ENCODE results near the gene PPFIA1. TPM values are rescaled to one million over a fixed set of nuclear protein-coding genes. Genes with fewer than 3 reads are reported as not detected.

Gene PPFIA1
- total RNA-seq, 2 experiments from 2014 or later, result 34.6 to 53.9 TPM

DNA sequence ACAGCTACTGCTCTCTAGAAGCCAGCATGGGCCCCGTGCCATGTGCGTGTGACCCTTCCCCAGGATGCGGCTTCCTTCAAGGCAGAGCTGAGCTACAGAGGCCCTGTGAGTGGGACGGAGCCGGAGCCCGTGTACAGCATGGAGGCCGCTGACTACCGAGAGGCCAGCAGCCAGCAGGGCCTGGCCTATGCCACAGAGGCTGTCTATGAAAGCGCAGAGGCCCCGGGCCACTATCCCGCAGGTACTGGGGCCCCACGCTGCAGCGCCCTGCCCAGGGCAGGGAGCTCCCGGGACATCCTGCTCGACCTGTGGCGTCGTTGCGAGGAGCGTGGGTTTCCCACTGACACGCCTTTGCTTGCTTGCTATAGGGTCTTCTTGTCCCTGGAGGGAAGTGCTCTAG, 162.5 kb downstream of the PPFIA1 start:
- TF ChIP-seq EZH2phosphoT487 (IDR thresholded peaks at IDR 0.05; ENCODE audit: borderline replicate concordance, low read depth, low read length) (no peak), CTCF (conservative IDR thresholded peaks at IDR 0.05; ENCODE audit: low read length) (no peak)
- no peak overlapping the region for H3K4me3 ChIP-seq (ENCODE audit: low read depth, low read length, poor library complexity, severe bottlenecking)
- intact Hi-C loops (cut with micrococcal nuclease; ENCODE audit: unreplicated experiment), result no loop called here
- H3K79me2 ChIP-seq (ENCODE audit: insufficient read depth, low read depth, low read length), result no peaks in the 10 kb centered on the region
- DNase-seq (ENCODE audit: low spot score), result no peak
- H3K4me1 ChIP-seq (ENCODE audit: insufficient read depth, low read length, poor library complexity, severe bottlenecking), result no peaks in the 10 kb centered on the region
- H4K20me1 ChIP-seq (ENCODE audit: insufficient read depth, low read length), result no peaks in the 10 kb centered on the region
- no peaks in the 10 kb centered on the region for H3K36me3 ChIP-seq (ENCODE audit: insufficient read depth, low read length)
- BruUV-seq (replicated peaks), result no TSS peak
- POLR2A ChIA-PET, result no interaction called here
- no peak overlapping the region for H3K4me2 ChIP-seq (ENCODE audit: low read length)
- H3K9me2 ChIP-seq (ENCODE audit: insufficient read depth, low read length), result no peaks in the 10 kb centered on the region
- H2AFZ ChIP-seq (ENCODE audit: low read length), result no peak overlapping the region
- no peaks in the 10 kb centered on the region for H3K9me3 ChIP-seq (ENCODE audit: low read length)
- CTCF ChIA-PET (ENCODE audit: unreplicated experiment), result no interaction called here
- no peak overlapping the region for H3K27ac ChIP-seq (ENCODE audit: low read depth, low read length, poor library complexity, severe bottlenecking)

DNA sequence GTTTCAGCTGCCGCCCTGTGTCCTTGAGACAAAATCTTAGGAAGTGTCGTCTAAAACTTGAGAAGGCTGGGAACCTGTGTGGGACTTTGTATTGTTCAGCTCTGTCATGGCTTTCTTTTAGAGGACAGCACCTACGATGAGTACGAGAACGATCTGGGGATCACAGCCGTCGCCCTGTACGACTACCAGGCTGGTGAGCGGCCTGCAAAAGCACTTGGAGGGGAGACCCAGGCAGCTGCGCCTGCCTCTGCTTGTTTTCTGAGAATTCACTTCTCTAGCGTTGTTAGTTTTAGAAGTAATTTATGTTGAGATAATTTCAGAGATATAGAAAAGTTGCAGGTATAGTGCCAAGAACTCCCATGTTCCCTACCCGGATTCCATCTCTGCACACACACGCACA, 163.0 kb downstream of the PPFIA1 start:
- Histone ChIP-seq H3K79me2 (ENCODE audit: insufficient read depth, low read depth, low read length) (no peaks in the 10 kb centered on the region), H3K9me3 (ENCODE audit: low read length) (no peaks in the 10 kb centered on the region), H3K36me3 (ENCODE audit: insufficient read depth, low read length) (no peaks in the 10 kb centered on the region), H4K20me1 (ENCODE audit: insufficient read depth, low read length) (no peaks in the 10 kb centered on the region), H3K9me2 (ENCODE audit: insufficient read depth, low read length) (no peaks in the 10 kb centered on the region), H3K4me1 (ENCODE audit: insufficient read depth, low read length, poor library complexity, severe bottlenecking) (no peaks in the 10 kb centered on the region), H3K4me3 (ENCODE audit: low read depth, low read length, poor library complexity, severe bottlenecking) (no peak overlapping the region), H3K27ac (ENCODE audit: low read depth, low read length, poor library complexity, severe bottlenecking) (no peak overlapping the region), H3K4me2 (ENCODE audit: low read length) (no peak overlapping the region), H2AFZ (ENCODE audit: low read length) (no peak overlapping the region)
- POLR2A ChIA-PET, result no interaction called here
- CTCF ChIA-PET (ENCODE audit: unreplicated experiment), result no interaction called here
- no peak for TF ChIP-seq CTCF (conservative IDR thresholded peaks at IDR 0.05; ENCODE audit: low read length)
- TF ChIP-seq EZH2phosphoT487 (IDR thresholded peaks at IDR 0.05; ENCODE audit: borderline replicate concordance, low read depth, low read length), result no peak
- intact Hi-C loops (cut with micrococcal nuclease; ENCODE audit: unreplicated experiment), result no loop called here
- no TSS peak for BruUV-seq (replicated peaks)
- DNase-seq (ENCODE audit: low spot score), result no peak

Small RNAs within 50 kb of the gene (microRNA-seq; reads per million reads assigned to microRNA genes)
- 23.5 reads per million, percentile 32 among the genes with 10 or more reads in this experiment for gene MIR548K (ENCODE audit: borderline replicate concordance)

Small RNAs within 50 kb of the gene (small RNA-seq; reads per million reads assigned to genes)
- gene MIR548K, result not detected

Other genes starting within 250 kb of the PPFIA1 start
- gene ANO1, start 192.4 kb upstream of the PPFIA1 start, total RNA-seq (2014; rRNA removed; shearing (Covaris generic)), result not detected in 2 replicates
- not detected in 2 replicates for gene ANO1, start 192.4 kb upstream of the PPFIA1 start, total RNA-seq (2022)
- gene FADD, start 67.4 kb upstream of the PPFIA1 start, total RNA-seq (2014; rRNA removed; shearing (Covaris generic)), result 27.5 and 34.1 TPM in 2 replicates
- gene FADD, start 67.4 kb upstream of the PPFIA1 start, total RNA-seq (2022), result 26.7 and 32.9 TPM in 2 replicates
- 1.9 and 5.0 TPM in 2 replicates for gene CTTN, start 127.8 kb downstream of the PPFIA1 start, total RNA-seq (2014; rRNA removed; shearing (Covaris generic))
- 9.3 and 9.4 TPM in 2 replicates for gene CTTN, start 127.8 kb downstream of the PPFIA1 start, total RNA-seq (2022)